Measurements from ENCODE around the gene HES7. TPM values are rescaled to one million over a fixed set of nuclear protein-coding genes. Genes with fewer than 3 reads are reported as not detected.
A peak's percentile ranks its signal among the peaks of the same experiment; 100 is the strongest.

Gene HES7
- total and polyA plus RNA-seq, 10 donors: 0.04 to 0.67 (median 0.41) TPM; not detected in 5

DNA sequence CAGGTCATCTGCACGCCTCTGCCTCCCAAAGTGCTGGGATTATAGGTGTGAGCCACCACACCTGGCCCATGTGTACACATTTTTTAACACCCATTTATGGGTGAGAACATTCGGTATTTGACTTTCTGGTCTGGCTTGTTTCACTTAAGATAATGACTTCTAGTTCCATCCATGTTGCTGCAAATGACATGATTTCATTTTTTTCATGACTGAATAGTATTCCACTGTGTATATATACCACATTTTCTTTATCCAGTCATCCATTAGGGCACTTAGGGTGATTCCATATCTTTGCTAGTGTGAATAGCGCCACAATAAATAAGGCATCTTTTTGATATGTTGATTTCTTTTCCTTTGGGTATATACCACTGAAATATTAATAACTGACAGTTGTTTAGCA is 42.0 kb downstream of the HES7 start:
- no peaks in the 10 kb centered on the region for H3K36me3 ChIP-seq
- peaks cover 0 to 80% (median 11%) of the 10 kb centered on the region in 7 donors for H3K27me3 ChIP-seq (replicated peaks in 1 of 7)
- TF ChIP-seq POLR2A (IDR thresholded peaks at IDR 0.05) (no peak), POLR2AphosphoS5 (IDR thresholded peaks at IDR 0.05) (no peak)
- TF ChIP-seq, protein P1, sequence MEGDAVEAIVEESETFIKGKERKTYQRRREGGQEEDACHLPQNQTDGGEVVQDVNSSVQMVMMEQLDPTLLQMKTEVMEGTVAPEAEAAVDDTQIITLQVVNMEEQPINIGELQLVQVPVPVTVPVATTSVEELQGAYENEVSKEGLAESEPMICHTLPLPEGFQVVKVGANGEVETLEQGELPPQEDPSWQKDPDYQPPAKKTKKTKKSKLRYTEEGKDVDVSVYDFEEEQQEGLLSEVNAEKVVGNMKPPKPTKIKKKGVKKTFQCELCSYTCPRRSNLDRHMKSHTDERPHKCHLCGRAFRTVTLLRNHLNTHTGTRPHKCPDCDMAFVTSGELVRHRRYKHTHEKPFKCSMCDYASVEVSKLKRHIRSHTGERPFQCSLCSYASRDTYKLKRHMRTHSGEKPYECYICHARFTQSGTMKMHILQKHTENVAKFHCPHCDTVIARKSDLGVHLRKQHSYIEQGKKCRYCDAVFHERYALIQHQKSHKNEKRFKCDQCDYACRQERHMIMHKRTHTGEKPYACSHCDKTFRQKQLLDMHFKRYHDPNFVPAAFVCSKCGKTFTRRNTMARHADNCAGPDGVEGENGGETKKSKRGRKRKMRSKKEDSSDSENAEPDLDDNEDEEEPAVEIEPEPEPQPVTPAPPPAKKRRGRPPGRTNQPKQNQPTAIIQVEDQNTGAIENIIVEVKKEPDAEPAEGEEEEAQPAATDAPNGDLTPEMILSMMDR (IDR thresholded peaks at IDR 0.05 in 8 of 11, conservative IDR thresholded peaks at IDR 0.05 in 3 of 11): no peak
- no peak overlapping the region for H3K4me3 ChIP-seq
- H3K4me1 ChIP-seq: peaks cover 0 to 30% (median 24%) of the 10 kb centered on the region in 6 donors
- H3K27ac ChIP-seq: no peak overlapping the region
- no peaks in the 10 kb centered on the region for H3K9me3 ChIP-seq
- WGBS, 5 donors: 89 to 99% (median 93%) methylated on average over 3 of the region's 3 CpGs
- intact Hi-C loops (cut with DNase I; ENCODE audit: low total_unique reads): no loop called here
- DNase-seq: peak; percentile 16

DNA sequence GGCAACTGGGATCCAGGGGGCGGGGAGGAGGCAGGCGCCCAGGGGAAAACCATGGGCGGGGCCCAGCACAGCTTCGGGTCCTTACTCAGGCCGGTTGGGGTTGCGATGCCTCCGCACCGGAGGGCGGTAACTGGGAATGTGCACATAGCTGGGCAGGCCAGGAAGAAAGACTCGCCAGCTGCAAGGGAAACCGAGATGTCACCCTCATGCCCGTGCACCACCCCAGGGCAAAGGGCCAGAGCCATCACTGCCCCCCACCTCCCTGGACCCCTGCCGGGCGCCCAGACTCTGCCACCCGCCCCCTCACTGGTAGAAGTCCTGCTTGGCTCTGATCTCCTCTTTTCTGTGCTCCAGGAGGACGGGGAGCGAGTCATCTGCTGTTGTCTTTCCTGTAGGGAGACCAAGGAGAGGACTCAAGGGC is 43.1 kb downstream of the HES7 start:
- Histone ChIP-seq H3K9me3 (no peaks in the 10 kb centered on the region), H3K27me3 (replicated peaks in 1 of 7) (peaks cover 0 to 85% (median 14%) of the 10 kb centered on the region in 7 donors), H3K27ac (no peak overlapping the region), H3K4me3 (no peak overlapping the region), H3K4me1 (peaks cover 0 to 30% (median 24%) of the 10 kb centered on the region in 6 donors), H3K36me3 (no peaks in the 10 kb centered on the region)
- peak; percentile 58 for DNase-seq
- TF ChIP-seq POLR2AphosphoS5 (IDR thresholded peaks at IDR 0.05): no peak
- TF ChIP-seq, protein P1 (IDR thresholded peaks at IDR 0.05 in 8 of 11, conservative IDR thresholded peaks at IDR 0.05 in 3 of 11): no peak
- no peak for TF ChIP-seq POLR2A (IDR thresholded peaks at IDR 0.05)
- intact Hi-C loops (cut with DNase I; ENCODE audit: low total_unique reads): no loop called here
- WGBS, 5 donors: 69 to 92% (median 77%) methylated on average over 12 to 17 of the region's 17 CpGs

DNA sequence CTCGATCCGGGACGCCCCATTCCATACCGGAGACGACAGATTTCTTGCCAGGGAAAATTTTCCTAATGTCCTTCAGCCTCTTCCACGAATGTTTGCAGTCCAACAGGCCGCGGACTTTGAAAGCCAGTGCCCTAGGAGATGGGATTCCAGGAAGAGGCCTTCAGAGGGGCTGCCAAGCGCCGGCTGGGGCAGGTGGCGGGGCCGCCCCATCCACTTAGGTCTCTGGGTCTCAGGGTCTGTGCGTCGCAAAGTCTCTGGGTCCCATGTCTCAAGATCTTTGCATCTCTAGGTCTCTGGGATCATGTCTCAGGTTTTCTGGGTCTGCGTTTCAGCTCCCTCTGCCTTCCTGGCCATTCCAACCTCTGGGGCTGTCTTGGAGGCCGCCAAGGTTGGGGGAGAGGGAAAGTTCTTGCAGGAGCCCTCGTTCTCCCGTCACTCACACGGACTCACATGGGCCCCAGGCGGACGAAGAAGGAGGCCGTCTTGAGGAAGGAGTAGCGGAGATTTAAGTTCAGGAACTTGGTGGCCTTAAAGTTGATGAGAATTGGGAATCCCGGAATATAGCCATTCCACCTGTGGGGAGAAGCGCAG is 43.6 kb downstream of the HES7 start:
- intact Hi-C loops (cut with DNase I; ENCODE audit: low total_unique reads): no loop called here
- peaks cover 0 to 30% (median 24%) of the 10 kb centered on the region in 6 donors for H3K4me1 ChIP-seq
- peak; percentile 57 for DNase-seq
- H3K27ac ChIP-seq: peak overlapping the region in 2 of 8 donors; percentile 81 to 89
- no peaks in the 10 kb centered on the region for H3K36me3 ChIP-seq
- 30 to 39% (median 35%) methylated on average over 19 to 25 of the region's 25 CpGs for WGBS, 5 donors
- no peaks in the 10 kb centered on the region for H3K9me3 ChIP-seq
- peak overlapping the region; percentile 40 to 88 (median 52) for H3K4me3 ChIP-seq
- H3K27me3 ChIP-seq (replicated peaks in 1 of 7): peaks cover 0 to 87% (median 19%) of the 10 kb centered on the region in 7 donors
- no peak for TF ChIP-seq POLR2AphosphoS5 (IDR thresholded peaks at IDR 0.05)
- TF ChIP-seq, protein P1 (IDR thresholded peaks at IDR 0.05 in 8 of 11, conservative IDR thresholded peaks at IDR 0.05 in 3 of 11): peak in 1 of 11 experiments; percentile 12

Measured in spleen (tissue), 11 donors.